Measurements from ENCODE around the gene CDK13.

- no peak for TF ChIP-seq EP300 (IDR thresholded peaks at IDR 0.05)
- no peak for TF ChIP-seq POLR2A (IDR thresholded peaks at IDR 0.05)
- TF ChIP-seq CTCF (IDR thresholded peaks at IDR 0.05), result no peak
Observed at GRCh38 chr7:39949971-39950472, at the start of gene CDK13.

All from ovary (tissue), 3 donors.